K562 (cell line): ENCODE measurements around the gene CT45A10. TPM values are rescaled to one million over a fixed set of nuclear protein-coding genes. Genes with fewer than 3 reads are reported as not detected.

Experiments used
- CXXC5 ChIP-seq: fragments of 250-450 bp; sonication (Bioruptor Pico); IDR thresholded peaks from 2 replicates; pipeline ENCODE4 v1.8.0; 2022; ENCODE audit warnings: inconsistent platforms, mild to moderate bottlenecking, moderate library complexity
- ELF1 ChIP-seq: fragments of 200-800 bp; sonication (Bioruptor generic); IDR thresholded peaks from 2 replicates; pipeline ENCODE4 v1.6.1; 2016; ENCODE audit warnings: missing genetic modification characterization, missing compliant biosample characterization
- HDAC1 ChIP-seq, 2 experiments: fragments of 450-650 bp; IDR thresholded peaks; 2 replicates each; pipeline ENCODE4 v1.6.1; 2016 to 2017; ENCODE audit warnings: inconsistent platforms in 1 of 2, mild to moderate bottlenecking in 1 of 2, moderate library complexity in 1 of 2
- MIER1 ChIP-seq: fragments of 450-650 bp; IDR thresholded peaks from 2 replicates; pipeline ENCODE4 v1.6.1; 2016; ENCODE audit warnings: antibody characterized with exemption, mild to moderate bottlenecking, low read depth
- MTA2 ChIP-seq: fragments of 450-650 bp; IDR thresholded peaks from 2 replicates; pipeline ENCODE4 v1.6.1; 2016; ENCODE audit warnings: low read depth
- MYNN ChIP-seq, 2 experiments: sonication (generic); formaldehyde crosslinking in 1 of 2; IDR thresholded peaks; 2 replicates each; pipeline versions ENCODE4 v1.5.0 to v1.6.1; 2016 to 2020; ENCODE audit warnings: antibody characterized with exemption in 1 of 2, missing genetic modification reagents in 1 of 2
- PHF8 ChIP-seq: fragments of 200-600 bp; sonication (generic); IDR thresholded peaks from 2 replicates; pipeline ENCODE4 v1.6.1; 2012; ENCODE audit warnings: mixed run types, mild to moderate bottlenecking, inconsistent platforms, low read length, moderate library complexity, borderline replicate concordance
- RBM17 ChIP-seq: fragments of 200-400 bp; formaldehyde crosslinking; IDR thresholded peaks from 2 replicates; pipeline ENCODE4 v1.6.1; 2017; ENCODE audit warnings: low read depth, mild to moderate bottlenecking, low read length, borderline replicate concordance
- SNAPC5 ChIP-seq: fragments of 250-450 bp; sonication (Bioruptor Pico); IDR thresholded peaks from 2 replicates; pipeline ENCODE4 v1.8.0; 2021; ENCODE audit warnings: moderate library complexity, mild to moderate bottlenecking, inconsistent platforms
- ZFP30 ChIP-seq: fragments of 250-450 bp; sonication (Bioruptor Pico); IDR thresholded peaks from 2 replicates; pipeline ENCODE4 v1.8.0; 2022; ENCODE audit warnings: moderate library complexity, mild to moderate bottlenecking, inconsistent platforms, borderline replicate concordance
- ZNF174 ChIP-seq: fragments of 250-450 bp; sonication (Bioruptor Pico); IDR thresholded peaks from 2 replicates; pipeline ENCODE4 v1.4.0; 2020; ENCODE audit warnings: mild to moderate bottlenecking
- ZNF212 ChIP-seq: fragments of 450-650 bp; formaldehyde crosslinking; IDR thresholded peaks from 2 replicates; pipeline ENCODE4 v1.4.0; 2020; ENCODE audit warnings: mild to moderate bottlenecking
- polyA plus RNA-seq, 8 experiments: library from polyadenylated mRNA; depleted of rRNA in 4 of 8; stranded (reverse) in 5 of 8; unstranded in 3 of 8; fragments of >200 nt; fragmentation: Nextera tagmentation in 2 of 8; fragmentation: Illumina TruSeq in 1 of 8; extraction: Ambion mirVana in 2 of 8; extraction: Trizol in 1 of 8; gene quantifications; 2 replicates each; pipeline versions ENCODE4 v1.2.1 to v1.2.3, GENCODE V29; 2011 to 2014; ENCODE audit warnings: inconsistent platforms in 1 of 8, missing spikeins in 1 of 8
- total RNA-seq, 7 experiments: library from RNA; depleted of rRNA in 6 of 7; stranded (reverse); fragments of >200 nt in 6 of 7; fragmentation: Illumina TruSeq in 2 of 7; extraction: Trizol in 2 of 7; gene quantifications; 2 replicates each; pipeline versions ENCODE4 v1.2.1 to v1.2.3, GENCODE V29; 2011 to 2021; ENCODE audit warnings: low replicate concordance in 1 of 7
- TF ChIP-seq, protein P1 (sequence below): fragments of 450-650 bp; IDR thresholded peaks from 2 replicates; pipeline ENCODE4 v1.6.1; 2018; ENCODE audit not compliant: partially characterized antibody
- TF ChIP-seq, protein P2 (sequence below): fragments of 200-800 bp; sonication (Bioruptor generic); IDR thresholded peaks from 2 replicates; pipeline ENCODE4 v1.6.1; 2017; ENCODE audit warnings: missing genetic modification characterization, missing compliant biosample characterization

Gene CT45A10
- total and polyA plus RNA-seq, 9 of the 15 experiments (the other 6 are each of a cell fraction or from before 2014, with no cell fraction given), result 78.1 to 175 (median 102) TPM

DNA sequence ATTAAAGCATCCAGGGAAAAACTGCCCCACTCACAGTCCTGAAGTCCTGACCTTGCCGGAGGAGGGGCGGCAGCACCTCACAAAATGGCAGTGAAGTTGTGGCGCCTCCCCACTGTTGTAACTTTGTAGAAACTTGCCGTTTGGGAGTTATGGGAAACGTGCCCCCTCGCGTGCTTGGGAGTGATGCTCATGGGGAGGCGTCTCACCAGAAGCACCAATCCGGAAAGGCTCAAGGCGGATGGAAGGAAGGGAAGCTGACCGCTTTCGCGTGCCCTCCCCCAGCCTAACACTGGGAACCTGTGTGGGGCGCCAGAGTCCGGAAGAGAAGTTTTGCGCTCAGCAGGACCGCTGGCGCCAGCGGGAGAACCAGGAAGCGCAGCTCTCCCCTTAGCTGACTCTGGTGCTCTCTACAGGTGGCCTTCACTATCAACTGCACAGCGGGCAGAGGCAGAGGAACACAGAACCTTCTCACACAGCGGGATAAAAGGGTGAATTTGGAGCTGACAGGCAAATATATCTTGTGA is at the start of gene CT45A10, which contains the start of gene SAGE1 (continued):
- TF ChIP-seq RBM17, result no peak
- TF ChIP-seq, protein P1, sequence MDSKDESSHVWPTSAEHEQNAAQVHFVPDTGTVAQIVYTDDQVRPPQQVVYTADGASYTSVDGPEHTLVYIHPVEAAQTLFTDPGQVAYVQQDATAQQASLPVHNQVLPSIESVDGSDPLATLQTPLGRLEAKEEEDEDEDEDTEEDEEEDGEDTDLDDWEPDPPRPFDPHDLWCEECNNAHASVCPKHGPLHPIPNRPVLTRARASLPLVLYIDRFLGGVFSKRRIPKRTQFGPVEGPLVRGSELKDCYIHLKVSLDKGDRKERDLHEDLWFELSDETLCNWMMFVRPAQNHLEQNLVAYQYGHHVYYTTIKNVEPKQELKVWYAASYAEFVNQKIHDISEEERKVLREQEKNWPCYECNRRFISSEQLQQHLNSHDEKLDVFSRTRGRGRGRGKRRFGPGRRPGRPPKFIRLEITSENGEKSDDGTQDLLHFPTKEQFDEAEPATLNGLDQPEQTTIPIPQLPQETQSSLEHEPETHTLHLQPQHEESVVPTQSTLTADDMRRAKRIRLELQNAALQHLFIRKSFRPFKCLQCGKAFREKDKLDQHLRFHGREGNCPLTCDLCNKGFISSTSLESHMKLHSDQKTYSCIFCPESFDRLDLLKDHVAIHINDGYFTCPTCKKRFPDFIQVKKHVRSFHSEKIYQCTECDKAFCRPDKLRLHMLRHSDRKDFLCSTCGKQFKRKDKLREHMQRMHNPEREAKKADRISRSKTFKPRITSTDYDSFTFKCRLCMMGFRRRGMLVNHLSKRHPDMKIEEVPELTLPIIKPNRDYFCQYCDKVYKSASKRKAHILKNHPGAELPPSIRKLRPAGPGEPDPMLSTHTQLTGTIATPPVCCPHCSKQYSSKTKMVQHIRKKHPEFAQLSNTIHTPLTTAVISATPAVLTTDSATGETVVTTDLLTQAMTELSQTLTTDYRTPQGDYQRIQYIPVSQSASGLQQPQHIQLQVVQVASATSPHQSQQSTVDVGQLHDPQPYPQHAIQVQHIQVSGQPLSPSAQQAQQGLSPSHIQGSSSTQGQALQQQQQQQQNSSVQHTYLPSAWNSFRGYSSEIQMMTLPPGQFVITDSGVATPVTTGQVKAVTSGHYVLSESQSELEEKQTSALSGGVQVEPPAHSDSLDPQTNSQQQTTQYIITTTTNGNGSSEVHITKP, result peak; percentile 38
- TF ChIP-seq SNAPC5 (CRISPR knock-in tag), result no peak
- no peak for TF ChIP-seq MIER1
- peak; percentile 60; the same call in 1 of the 2 replicates for TF ChIP-seq MYNN (IDR thresholded peaks at IDR 0.05)
- no peak for TF ChIP-seq MYNN (CRISPR knock-in tag; IDR thresholded peaks at IDR 0.05)
- TF ChIP-seq ZFP30, result no peak
- TF ChIP-seq HDAC1 (IDR thresholded peaks at IDR 0.05), result peak in 1 of 2 experiments; percentile 38; a peak in 1 of 4 replicates
- TF ChIP-seq, protein P2, sequence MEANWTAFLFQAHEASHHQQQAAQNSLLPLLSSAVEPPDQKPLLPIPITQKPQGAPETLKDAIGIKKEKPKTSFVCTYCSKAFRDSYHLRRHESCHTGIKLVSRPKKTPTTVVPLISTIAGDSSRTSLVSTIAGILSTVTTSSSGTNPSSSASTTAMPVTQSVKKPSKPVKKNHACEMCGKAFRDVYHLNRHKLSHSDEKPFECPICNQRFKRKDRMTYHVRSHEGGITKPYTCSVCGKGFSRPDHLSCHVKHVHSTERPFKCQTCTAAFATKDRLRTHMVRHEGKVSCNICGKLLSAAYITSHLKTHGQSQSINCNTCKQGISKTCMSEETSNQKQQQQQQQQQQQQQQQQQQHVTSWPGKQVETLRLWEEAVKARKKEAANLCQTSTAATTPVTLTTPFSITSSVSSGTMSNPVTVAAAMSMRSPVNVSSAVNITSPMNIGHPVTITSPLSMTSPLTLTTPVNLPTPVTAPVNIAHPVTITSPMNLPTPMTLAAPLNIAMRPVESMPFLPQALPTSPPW (CRISPR knock-in tag), result peak; percentile 62; the same call in 1 of the 2 replicates
- TF ChIP-seq PHF8, result peak; percentile 45; the same call in 1 of the 2 replicates
- TF ChIP-seq ZNF212 (CRISPR knock-in tag), result no peak
- no peak for TF ChIP-seq MTA2
- peak; percentile 97 for TF ChIP-seq ELF1
- no peak for TF ChIP-seq ZNF174 (CRISPR knock-in tag)
- TF ChIP-seq CXXC5 (CRISPR knock-in tag), result peak; percentile 73
